Dendritic cell treated with granulocyte-macrophage colony-stimulating factor and Interleukin-4, amounts not matched to agents 40 ng/mL and 50 ng/mL, for 4 days (primary cell): ENCODE data around the gene PPP1R27.

Source experiments
- H3K27ac Mint-ChIP-seq: one replicate; pipeline ENCODE4 v1.8.0; 2022; ENCODE audit warnings: mild to moderate bottlenecking, mixed read lengths
- H3K27me3 Mint-ChIP-seq: one replicate; pipeline ENCODE4 v1.8.0; 2022; ENCODE audit warnings: mild to moderate bottlenecking, mixed read lengths
- H3K36me3 Mint-ChIP-seq: one replicate; pipeline ENCODE4 v1.8.0; 2022; ENCODE audit warnings: low read depth, mixed read lengths
- H3K4me1 Mint-ChIP-seq: one replicate; pipeline ENCODE4 v1.8.0; 2022; ENCODE audit warnings: low read depth, mixed read lengths
- H3K4me3 Mint-ChIP-seq: one replicate; pipeline ENCODE4 v1.8.0; 2022; ENCODE audit warnings: mild to moderate bottlenecking, moderate library complexity, mixed read lengths
- H3K9me3 Mint-ChIP-seq: one replicate; pipeline ENCODE4 v1.8.0; 2022; ENCODE audit warnings: mixed read lengths
- intact Hi-C: fragments of 100-400 bp; cut with micrococcal nuclease; formaldehyde crosslinking; loops from one replicate; pipeline ENCODE4 v1.15.0; 2022

Gene PPP1R27

DNA sequence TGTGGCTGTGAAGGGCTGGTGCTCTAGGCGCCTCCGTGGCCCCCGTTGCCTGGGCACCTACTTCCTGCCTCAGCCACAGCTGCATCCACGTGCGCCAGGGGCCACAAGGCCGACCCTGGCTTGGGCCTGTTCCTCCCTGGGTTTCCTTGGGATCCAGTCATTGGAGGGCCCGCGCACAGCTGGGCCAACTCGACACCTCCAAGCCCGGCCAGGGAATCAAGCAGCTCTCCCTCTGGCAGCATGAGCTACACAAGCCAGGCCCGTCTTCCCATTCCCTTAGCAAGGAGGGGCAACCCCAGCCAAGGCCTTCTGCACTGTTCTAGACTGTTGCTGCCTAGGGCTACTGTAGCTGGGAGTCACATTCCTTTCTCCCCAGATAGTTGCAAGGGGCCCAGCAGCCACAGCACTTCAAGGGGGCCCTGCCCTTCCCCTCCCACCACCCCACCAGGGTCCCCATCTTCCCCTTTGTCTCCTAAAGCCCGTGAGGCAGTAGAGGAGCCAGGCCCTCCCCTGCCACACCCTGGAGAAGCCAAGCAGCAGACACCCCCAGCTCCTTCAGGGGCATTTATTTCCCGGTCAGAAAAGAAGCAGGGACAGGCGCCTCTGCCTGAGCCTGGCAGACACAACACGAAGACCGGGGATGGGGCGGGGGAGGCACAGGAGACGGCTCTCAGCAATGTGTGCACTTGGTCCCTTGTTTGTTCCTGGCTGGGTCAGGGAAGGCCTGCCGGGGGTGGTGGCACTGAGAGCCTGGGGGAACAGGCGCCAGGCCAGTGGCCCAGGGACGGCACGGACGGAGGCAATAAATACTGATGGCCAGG is 32.5 kb upstream of the PPP1R27 start:
- Mint-ChIP-seq H3K4me1 (peaks cover 64% of the 10 kb centered on the region), H3K27me3 (no peaks in the 10 kb centered on the region), H3K27ac (peak overlapping the region; percentile 38), H3K4me3 (peak overlapping the region; percentile 9), H3K9me3 (no peaks in the 10 kb centered on the region), H3K36me3 (peaks cover 92% of the 10 kb centered on the region)
- intact Hi-C loops: loop anchor here (10.0 kb wide), 1 partner anchor 57 kb away; the partner anchor contains the start of gene MAFG

DNA sequence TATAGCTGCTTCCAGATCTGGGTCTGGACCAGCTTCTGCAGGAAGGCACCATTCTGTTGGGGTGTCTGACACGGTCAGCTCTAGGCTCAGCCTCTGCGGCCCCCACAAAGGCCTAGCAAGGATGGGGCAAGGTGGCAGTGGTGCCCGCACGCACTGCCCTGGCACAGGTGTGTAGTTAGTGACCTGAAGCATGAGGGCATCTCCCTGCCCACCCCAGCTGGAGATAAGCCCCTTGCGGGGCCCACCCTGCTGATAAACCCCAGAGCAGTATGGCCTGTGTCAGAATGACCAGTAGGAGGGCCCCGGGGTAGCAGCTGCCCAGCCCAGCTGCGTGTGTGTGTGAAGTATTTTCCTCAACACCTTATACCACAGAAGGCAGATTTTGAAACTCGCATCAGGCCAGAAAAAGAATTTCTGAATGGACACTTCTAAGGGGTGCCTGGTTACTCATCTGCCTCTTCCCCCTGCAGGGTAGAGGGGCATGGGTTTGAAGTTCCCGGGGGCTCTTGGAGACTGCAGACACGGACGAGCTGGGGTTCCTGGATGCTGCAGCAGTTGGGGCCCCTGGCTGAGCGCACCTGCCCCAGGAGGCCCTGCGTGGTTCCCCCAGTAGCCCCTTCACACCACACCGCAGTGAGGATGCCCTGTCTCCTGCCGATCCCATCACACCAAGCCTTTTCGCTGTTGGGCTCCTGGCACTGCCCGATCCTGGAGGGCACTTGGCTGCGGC is 31.8 kb upstream of the PPP1R27 start:
- Mint-ChIP-seq H3K9me3 (no peaks in the 10 kb centered on the region), H3K4me3 (no peak overlapping the region), H3K4me1 (peaks cover 59% of the 10 kb centered on the region), H3K27me3 (no peaks in the 10 kb centered on the region), H3K27ac (peak overlapping the region; percentile 38), H3K36me3 (peaks cover 88% of the 10 kb centered on the region)
- intact Hi-C loops: loop anchor here (10.0 kb wide), 1 partner anchor 58 kb away; the partner anchor contains the start of gene MAFG

DNA sequence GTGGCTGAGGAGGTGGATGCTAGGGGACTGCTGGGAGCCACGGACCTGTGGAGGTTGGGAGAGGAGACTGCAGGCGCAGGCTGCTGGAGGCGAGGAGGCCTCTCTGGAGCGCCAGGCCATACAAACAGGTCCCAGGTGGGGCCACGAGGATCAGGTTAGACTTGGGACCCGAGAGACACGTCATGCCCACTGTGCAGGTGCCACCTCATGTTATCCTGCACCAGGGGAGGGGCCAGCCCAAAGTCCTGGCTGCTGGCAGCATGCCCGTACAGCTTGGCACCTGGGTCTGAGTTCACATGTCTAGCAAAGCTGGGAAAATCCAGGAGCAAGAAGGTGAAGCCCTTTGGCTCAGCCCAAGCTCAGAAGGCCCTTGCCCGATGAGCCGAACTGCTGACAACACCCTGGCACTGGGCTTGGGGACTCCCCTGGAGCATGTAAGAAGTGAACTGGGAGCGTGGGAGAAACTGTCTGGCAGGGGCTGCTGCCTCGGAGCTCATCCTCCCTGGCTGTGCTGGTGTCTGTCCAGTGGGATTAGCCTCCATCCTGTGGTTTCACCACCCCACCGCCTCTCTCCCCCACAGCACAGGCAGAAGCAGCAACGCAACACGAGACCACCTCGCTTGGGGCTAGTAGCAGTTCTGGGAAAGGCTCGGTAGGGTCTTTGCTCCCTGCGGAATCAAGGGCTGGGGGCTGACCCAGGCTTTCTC is 31.0 kb upstream of the PPP1R27 start:
- Mint-ChIP-seq H3K27ac (peak overlapping the region; percentile 38), H3K9me3 (no peaks in the 10 kb centered on the region), H3K4me3 (no peak overlapping the region), H3K4me1 (peaks cover 59% of the 10 kb centered on the region), H3K36me3 (peaks cover 88% of the 10 kb centered on the region), H3K27me3 (no peaks in the 10 kb centered on the region)
- intact Hi-C loops: loop anchor here (10.0 kb wide), 1 partner anchor 59 kb away; the partner anchor contains the start of gene MAFG

DNA sequence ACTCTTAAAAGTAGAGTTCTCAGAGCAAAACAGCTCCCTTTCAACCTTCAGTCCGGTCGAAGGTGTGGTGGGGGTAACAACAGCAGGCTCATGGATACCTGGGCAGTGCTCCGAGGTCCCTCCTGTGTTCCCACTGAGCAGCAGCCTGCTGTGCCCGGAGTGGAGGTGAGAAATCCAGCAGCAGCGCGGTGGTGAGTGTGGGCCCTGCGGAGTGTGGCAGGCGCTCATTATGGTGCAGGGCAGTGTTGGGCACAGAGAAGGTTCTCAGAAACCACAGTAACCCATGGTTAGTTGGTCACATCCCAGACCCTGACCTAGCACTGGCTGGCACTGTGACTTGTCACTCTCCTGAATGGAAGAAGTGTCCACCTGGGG is 30.5 kb upstream of the PPP1R27 start:
- Mint-ChIP-seq H3K36me3 (peaks cover 88% of the 10 kb centered on the region), H3K4me1 (peaks cover 59% of the 10 kb centered on the region), H3K27me3 (no peaks in the 10 kb centered on the region), H3K27ac (no peak overlapping the region), H3K4me3 (no peak overlapping the region), H3K9me3 (no peaks in the 10 kb centered on the region)
- intact Hi-C loops: loop anchor here (10.0 kb wide), 1 partner anchor 59 kb away; the partner anchor contains the start of gene MAFG

DNA sequence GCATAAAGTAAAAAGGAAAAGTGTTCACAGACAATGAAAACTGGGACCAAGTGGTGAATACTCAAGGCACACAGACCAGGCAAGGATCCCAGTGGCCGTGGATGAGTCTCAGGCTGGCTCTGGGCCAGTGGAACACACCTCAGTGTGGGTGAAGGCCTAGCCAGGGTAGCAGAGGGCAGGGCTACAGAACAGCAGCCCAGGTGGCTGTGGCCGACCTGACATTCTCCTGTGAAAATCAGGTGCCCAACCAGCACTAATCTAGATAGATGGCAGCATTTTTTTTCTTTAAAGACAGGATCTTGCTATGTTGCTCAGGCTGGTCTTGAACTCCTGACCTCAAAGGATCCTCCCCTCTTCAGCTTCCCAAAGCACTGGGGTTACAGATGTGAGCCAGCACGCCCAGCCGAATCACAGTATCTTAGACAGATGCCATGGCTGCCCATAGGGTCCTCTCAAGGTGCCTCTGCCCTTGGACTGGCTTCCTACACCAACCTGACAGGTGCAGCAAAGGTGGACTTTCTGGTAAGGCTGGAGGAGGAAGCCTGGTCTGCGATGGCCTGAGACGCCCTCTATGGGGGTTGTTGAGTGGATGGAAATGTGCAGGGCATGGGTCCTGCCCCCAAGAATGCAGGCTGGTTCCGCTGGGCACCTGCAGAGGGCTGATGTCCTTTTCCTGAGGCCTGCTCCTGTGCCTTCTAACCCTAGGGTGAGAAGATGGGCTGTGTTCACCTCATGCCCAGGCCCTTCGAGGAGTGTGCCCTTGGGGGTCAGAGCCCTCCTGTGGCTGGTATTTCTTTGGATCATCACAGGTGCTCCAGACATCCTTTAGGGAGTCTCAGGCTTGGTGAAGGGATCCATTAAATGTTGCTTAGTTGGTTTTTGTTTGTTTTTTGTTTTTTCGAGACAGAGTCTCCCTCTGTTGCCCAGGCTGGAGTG is 29.3 kb upstream of the PPP1R27 start:
- H3K4me3 Mint-ChIP-seq: no peak overlapping the region
- no peaks in the 10 kb centered on the region for H3K9me3 Mint-ChIP-seq
- no peaks in the 10 kb centered on the region for H3K27me3 Mint-ChIP-seq
- intact Hi-C loops: loop anchor here (5.0 to 10.0 kb wide), 2 partner anchors 42 to 61 kb away; partner anchors contain the start of gene MAFG
- peaks cover 87% of the 10 kb centered on the region for H3K36me3 Mint-ChIP-seq
- peaks cover 54% of the 10 kb centered on the region for H3K4me1 Mint-ChIP-seq
- no peak overlapping the region for H3K27ac Mint-ChIP-seq

DNA sequence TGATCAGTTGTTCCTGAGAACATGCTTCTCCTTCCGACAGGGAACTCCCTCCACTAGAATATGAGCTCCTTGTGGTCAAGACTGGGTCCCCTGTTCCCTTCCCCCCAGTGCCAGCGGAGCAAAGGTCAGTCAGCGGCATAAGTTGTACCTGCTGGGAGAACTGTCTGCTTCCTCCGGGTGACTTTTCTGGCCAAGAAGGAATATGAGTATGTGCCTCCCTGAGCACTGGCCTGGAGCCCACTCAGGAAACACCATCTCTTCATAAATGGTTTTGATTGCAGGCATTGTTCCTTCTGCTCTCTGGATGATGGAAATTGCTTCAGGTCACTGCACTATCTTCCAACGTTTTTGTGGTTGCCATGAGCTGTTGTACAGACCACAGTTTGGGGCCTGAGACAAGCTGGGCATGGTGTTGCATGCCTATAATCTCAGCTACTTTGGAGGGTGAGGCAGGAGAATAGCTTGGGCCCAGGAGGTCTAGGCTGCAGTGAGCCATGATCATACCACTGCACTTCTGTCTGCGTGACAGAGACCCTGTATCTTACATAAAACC is 28.3 kb upstream of the PPP1R27 start:
- H3K9me3 Mint-ChIP-seq: no peaks in the 10 kb centered on the region
- H3K27ac Mint-ChIP-seq: peak overlapping the region; percentile 64
- peak overlapping the region; percentile 42 for H3K4me3 Mint-ChIP-seq
- intact Hi-C loops: loop anchor here (5.0 to 10.0 kb wide), 2 partner anchors 41 to 62 kb away; partner anchors contain the start of gene MAFG
- no peaks in the 10 kb centered on the region for H3K27me3 Mint-ChIP-seq
- peaks cover 87% of the 10 kb centered on the region for H3K36me3 Mint-ChIP-seq
- peaks cover 54% of the 10 kb centered on the region for H3K4me1 Mint-ChIP-seq

DNA sequence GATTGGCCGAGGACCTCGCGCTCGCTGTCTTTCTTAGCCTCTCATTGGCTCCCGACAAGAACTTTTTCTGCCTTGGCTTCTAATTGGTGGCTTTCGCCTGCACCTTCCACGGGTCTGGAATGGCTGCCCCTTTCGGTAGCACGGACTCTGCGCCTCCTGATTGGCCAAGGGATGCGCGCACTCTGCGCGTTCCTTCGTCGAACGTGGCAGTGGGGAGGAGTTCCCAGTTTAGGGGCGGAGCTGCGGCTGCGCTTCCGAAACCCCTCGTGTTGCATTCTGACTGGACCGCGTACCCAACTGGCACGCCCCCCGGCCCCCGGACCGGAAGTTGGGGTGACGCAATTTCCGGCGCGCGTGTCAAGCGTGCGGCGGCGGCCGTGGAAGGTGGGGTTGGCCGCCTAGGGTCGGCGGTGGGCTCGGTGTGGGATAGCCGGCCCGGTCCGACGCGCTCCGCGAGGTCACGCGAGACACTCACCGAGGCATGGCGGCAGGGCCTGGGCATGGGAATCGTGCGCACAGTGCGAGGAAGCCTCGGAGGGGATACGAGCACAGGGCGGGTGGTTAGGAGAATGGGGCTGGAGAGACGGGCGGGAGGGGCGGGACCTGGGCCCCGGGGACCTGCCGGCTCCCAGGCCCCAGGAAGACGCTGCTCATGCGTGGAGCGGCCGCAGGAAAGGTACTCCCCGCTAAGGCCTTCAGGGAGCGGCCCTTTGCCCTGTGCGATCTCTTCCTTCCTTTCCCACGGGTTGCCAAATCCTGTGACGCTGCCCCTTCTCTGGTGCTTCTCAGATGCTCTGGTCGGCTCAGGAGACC is 26.1 kb upstream of the PPP1R27 start:
- Mint-ChIP-seq H3K27ac (peak overlapping the region; percentile 98), H3K27me3 (no peaks in the 10 kb centered on the region), H3K36me3 (peaks cover 87% of the 10 kb centered on the region), H3K4me3 (peak overlapping the region; percentile 97), H3K9me3 (no peaks in the 10 kb centered on the region), H3K4me1 (peaks cover 48% of the 10 kb centered on the region)
- intact Hi-C loops: loop anchor here (1.0 to 10.0 kb wide), 4 partner anchors 10 to 64 kb away; partner anchors contain the start of genes ALYREF, ANAPC11, ARHGDIA and MAFG

DNA sequence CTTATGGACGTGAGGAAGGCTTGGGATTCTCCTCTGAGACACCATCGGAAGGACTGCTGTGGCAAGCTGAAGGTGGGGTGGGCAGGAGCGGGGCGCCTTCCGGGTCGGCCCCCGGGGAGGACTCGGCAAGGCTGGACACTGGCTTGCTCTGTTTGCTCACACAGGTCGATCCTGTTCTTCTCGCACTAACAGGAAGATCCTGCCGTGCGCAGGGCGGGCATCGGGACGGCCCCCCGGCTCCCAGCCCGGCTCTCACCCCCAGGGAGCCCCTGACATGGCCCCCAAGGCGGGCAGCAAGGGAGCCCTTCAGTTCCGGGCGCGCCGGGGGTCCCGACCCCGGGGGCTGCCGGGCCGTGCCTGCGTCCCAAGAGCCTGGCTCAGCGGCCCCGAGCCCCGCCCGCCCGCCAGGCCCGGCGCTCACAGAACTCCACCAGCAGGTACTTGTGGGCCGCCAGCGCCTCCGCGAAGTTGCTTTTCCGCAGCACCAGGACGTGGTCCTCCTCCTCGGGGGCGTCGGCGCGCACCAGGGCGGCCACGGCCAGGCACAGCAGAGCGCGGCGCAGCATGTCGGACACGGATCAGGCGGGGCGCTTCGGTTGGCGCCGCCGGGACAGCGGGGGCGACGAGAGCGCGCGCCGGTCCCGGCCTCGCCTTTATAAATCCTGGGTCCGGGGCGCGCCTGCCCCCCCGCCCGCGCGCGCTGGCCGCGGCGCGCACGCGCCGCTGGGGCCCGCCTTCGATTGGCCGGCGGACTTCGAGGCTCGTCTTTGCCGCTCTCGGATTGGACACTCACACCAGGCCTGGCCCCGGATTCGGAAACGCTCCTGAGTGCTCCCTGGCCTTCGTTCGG is 25.3 kb upstream of the PPP1R27 start, which contains the start of gene P4HB:
Gene P4HB, minus strand, starts transcription at position 630 of the 850 bp plus-strand sequence. Its CDS starts 64 bp downstream, at position 566.
- H3K27ac Mint-ChIP-seq: peak within 1 kb of the TSS; percentile 98

DNA sequence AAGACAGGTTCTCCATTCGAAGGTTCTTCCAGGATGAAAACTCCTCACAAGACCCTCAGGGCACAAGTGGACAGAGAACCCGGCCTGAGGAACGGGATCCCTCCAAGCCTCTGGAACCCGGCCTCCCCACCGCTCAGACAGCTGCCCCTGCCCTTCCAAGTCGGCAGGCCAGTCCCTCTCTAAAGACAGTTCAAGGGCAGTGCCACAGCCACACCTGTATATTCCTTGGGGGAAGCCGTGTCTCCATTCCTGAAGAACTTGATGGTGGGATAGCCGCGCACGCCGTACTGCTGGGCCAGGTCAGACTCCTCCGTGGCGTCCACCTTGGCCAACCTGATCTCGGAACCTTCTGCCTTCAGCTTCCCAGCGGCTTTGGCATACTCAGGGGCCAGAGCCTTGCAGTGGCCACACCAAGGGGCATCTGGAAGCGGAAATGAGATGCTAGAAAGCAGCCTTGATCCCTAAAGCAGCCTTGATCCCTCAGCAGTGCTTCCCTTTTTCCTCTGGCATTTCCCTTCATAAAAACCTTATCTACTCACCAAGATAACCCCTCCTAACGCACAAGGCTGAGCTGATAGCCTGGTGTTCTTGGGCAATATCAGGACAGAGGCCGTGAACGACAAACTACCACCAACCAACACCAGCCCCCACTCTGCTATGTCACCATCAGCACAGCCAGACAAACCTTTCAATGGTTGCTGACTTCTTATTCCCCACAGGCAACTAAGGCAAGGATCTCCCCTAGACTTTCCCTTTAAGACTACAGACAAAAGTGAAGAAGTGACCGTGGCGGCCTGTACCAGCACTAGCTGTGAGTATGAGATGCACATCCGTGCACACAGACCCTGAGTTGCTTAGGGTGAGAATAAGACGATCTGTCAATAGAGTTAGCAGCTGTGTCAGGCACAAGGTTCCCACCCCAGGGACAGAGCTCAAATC is 24.4 kb upstream of the PPP1R27 start:
- peaks cover 49% of the 10 kb centered on the region for H3K4me1 Mint-ChIP-seq
- peaks cover 87% of the 10 kb centered on the region for H3K36me3 Mint-ChIP-seq
- H3K27me3 Mint-ChIP-seq: no peaks in the 10 kb centered on the region
- peak overlapping the region; percentile 82 for H3K4me3 Mint-ChIP-seq
- intact Hi-C loops: no loop called here
- H3K9me3 Mint-ChIP-seq: no peaks in the 10 kb centered on the region
- peak overlapping the region; percentile 98 for H3K27ac Mint-ChIP-seq

More for the DNA sequence above, 25.3 kb upstream of the PPP1R27 start, which contains the start of gene P4HB:
- peaks cover 53% of the 10 kb centered on the region for H3K4me1 Mint-ChIP-seq
- peaks cover 87% of the 10 kb centered on the region for H3K36me3 Mint-ChIP-seq
- peak within 1 kb of the TSS; percentile 97 for H3K4me3 Mint-ChIP-seq
- no peaks in the 10 kb centered on the region for H3K9me3 Mint-ChIP-seq
- no peaks in the 10 kb centered on the region for H3K27me3 Mint-ChIP-seq
- intact Hi-C loops: loop anchor here (1.0 to 10.0 kb wide), 3 partner anchors 31 to 65 kb away; partner anchors contain the start of genes ALYREF, ANAPC11 and MAFG

DNA sequence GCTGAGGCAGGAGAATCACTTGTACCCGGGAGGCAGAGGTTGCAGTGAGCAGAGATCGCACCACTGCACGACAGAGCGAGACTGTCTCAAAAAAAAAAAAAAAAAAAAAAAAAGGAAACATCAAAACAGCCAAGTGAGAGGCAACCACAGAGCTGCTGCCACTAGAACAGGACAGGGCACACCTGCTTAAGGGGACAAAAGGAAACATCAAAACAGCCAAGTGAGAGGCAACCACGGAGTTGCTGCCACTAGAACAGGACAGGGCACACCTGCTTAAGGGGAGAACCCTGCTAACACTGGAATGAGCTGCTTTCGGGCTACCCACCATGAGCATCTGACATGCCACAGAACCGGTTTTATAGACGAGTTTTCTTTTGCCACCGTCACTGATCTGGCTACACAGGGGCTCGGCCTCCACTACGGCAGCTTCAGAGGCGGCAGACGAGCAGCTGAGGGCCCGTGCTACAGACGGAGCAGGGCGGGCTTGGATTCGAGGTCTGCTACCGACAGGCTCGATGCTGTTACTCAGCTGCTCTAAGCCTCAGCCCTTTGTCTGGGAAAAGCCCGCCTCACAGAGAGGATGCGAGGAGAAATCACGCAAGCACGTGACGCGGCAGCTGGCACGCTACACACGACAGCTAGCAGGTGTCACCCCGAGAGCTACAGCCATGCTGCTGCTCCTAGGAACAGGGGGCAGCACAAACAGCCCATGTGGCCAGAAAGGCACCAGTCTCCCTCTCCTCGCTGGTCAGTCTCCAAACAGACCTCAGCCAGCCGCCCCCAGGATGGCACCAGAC is 23.5 kb upstream of the PPP1R27 start:
- intact Hi-C loops: no loop called here
- peak overlapping the region; percentile 82 for H3K4me3 Mint-ChIP-seq
- H3K27me3 Mint-ChIP-seq: no peaks in the 10 kb centered on the region
- peak overlapping the region; percentile 98 for H3K27ac Mint-ChIP-seq
- peaks cover 45% of the 10 kb centered on the region for H3K4me1 Mint-ChIP-seq
- H3K36me3 Mint-ChIP-seq: peaks cover 87% of the 10 kb centered on the region
- H3K9me3 Mint-ChIP-seq: no peaks in the 10 kb centered on the region
